ENCODE measurements around the gene PDCD1LG2. TPM values are rescaled to one million over a fixed set of nuclear protein-coding genes. Genes with fewer than 3 reads are reported as not detected.

Gene PDCD1LG2
- total and polyA plus RNA-seq, 2 of the 8 experiments (the other 6 are each of a cell fraction or from before 2014, with no cell fraction given): not detected

- Histone ChIP-seq H3K14ac (ENCODE audit: insufficient read length) (no peak overlapping the region), H2BK120ac (replicated peaks; ENCODE audit: low read depth, low read length) (no peak overlapping the region), H2BK15ac (ENCODE audit: low read length) (no peak overlapping the region), H3K4me1 (replicated peaks in 1 of 4; ENCODE audit: control insufficient read depth in 3 of 4, insufficient read depth in 4 of 4, low read length in 3 of 4) (no peaks in the 10 kb centered on the region), H3K4me2 (ENCODE audit: insufficient read depth in 1 of 2, low read depth in 2 of 2, low read length in 2 of 2) (no peak overlapping the region), H3K27ac (ENCODE audit: low read depth, low read length) (no peak overlapping the region), H2BK5ac (ENCODE audit: low read depth, low read length) (no peak overlapping the region), H4K91ac (replicated peaks; ENCODE audit: insufficient read length, low read length) (no peak overlapping the region), H3K9ac (replicated peaks in 1 of 4; ENCODE audit: extremely low read depth in 1 of 4, low read depth in 3 of 4, low read length in 3 of 4) (no peak overlapping the region), H4K8ac (ENCODE audit: extremely low read depth, insufficient read depth, low read length) (no peak overlapping the region), H2BK12ac (ENCODE audit: low read depth, low read length) (no peak overlapping the region), H3K9me3 (ENCODE audit: insufficient read depth in 2 of 2, low read depth in 1 of 2, low read length in 1 of 2) (no peaks in the 10 kb centered on the region), H4K5ac (ENCODE audit: insufficient read length, low read depth, low read length) (no peak overlapping the region), H3K23me2 (ENCODE audit: low read depth, low read length) (no peaks in the 10 kb centered on the region), H4K20me1 (replicated peaks in 1 of 2; ENCODE audit: control insufficient read depth in 1 of 2, insufficient read depth in 2 of 2, low read length in 2 of 2) (no peaks in the 10 kb centered on the region), H3K4me3 (ENCODE audit: extremely low read depth in 1 of 4, insufficient read depth in 2 of 4, low read depth in 3 of 4, low read length in 4 of 4) (no peak overlapping the region), H3K79me2 (ENCODE audit: control insufficient read depth in 1 of 2, insufficient read depth in 2 of 2, low read length in 2 of 2) (no peaks in the 10 kb centered on the region), H2BK20ac (ENCODE audit: low read length) (no peak overlapping the region), H3K18ac (ENCODE audit: extremely low read depth, low read length) (no peak overlapping the region), H3K23ac (ENCODE audit: insufficient read length) (no peak overlapping the region), H3K27me3 (replicated peaks in 1 of 4; ENCODE audit: control insufficient read depth in 3 of 4, extremely low read depth in 1 of 4, insufficient read depth in 3 of 4, low read length in 3 of 4) (no peaks in the 10 kb centered on the region), H3K36me3 (ENCODE audit: control insufficient read depth in 2 of 4, insufficient read depth in 4 of 4, low read length in 3 of 4) (no peaks in the 10 kb centered on the region), H3K56ac (replicated peaks; ENCODE audit: insufficient read length, low read depth, low read length) (no peak overlapping the region), H3K79me1 (ENCODE audit: low read depth, low read length) (no peaks in the 10 kb centered on the region), H2AK5ac (ENCODE audit: low read depth, low read length) (no peak overlapping the region), H2AFZ (ENCODE audit: low read length) (no peak overlapping the region), H3K4ac (replicated peaks; ENCODE audit: insufficient read length, low read depth, low read length) (no peak overlapping the region)
- POLR2A ChIA-PET (ENCODE audit: partially characterized antibody): no interaction called here
- CTCF ChIA-PET (ENCODE audit: partially characterized antibody): interaction anchor here (0.7 to 1.4 kb wide), 2 partner anchors 67 to 392 kb away, joined by 3 read pairs; no protein-coding TSS in a partner anchor
- no peak for FAIRE-seq
- TF ChIP-seq PHF8 (conservative IDR thresholded peaks at IDR 0.05; ENCODE audit: low read depth, low read length) (no peak), GTF2F1 (IDR thresholded peaks at IDR 0.05; ENCODE audit: borderline replicate concordance, low read depth, low read length) (no peak), ASH2L (IDR thresholded peaks at IDR 0.05; ENCODE audit: low read length) (no peak), JUN (IDR thresholded peaks at IDR 0.05; ENCODE audit: low read depth, low read length) (no peak), POLR2AphosphoS5 (IDR thresholded peaks at IDR 0.05; ENCODE audit: low read depth, low read length) (no peak), YY1 (IDR thresholded peaks at IDR 0.05; ENCODE audit: low read depth, low read length) (no peak), BACH1 (IDR thresholded peaks at IDR 0.05; ENCODE audit: low read length) (no peak), RAD21 (IDR thresholded peaks at IDR 0.05 in 1 of 2, conservative IDR thresholded peaks at IDR 0.05 in 1 of 2; ENCODE audit: low read depth in 2 of 2, low read length in 2 of 2) (no peak), POLR2A (IDR thresholded peaks at IDR 0.05; ENCODE audit: control extremely low read depth in 1 of 2, low read depth in 2 of 2, low read length in 2 of 2) (no peak), SIN3A (conservative IDR thresholded peaks at IDR 0.05 in 1 of 2, IDR thresholded peaks at IDR 0.05 in 1 of 2; ENCODE audit: low read depth in 1 of 2, low read length in 2 of 2) (no peak), KDM4A (IDR thresholded peaks at IDR 0.05; ENCODE audit: low read depth, low read length, severe bottlenecking) (no peak)
- DNase-seq (ENCODE audit: low read depth in 1 of 2, low spot score in 2 of 2): no peak
Measured at GRCh38 chr9:5578698-5579085, 68.4 kb downstream of the PDCD1LG2 start.
